ENCODE measurements around the gene GTF2A1.

GTF2A1 gene

GRCh38 chr14:81179631-81180030, 41.1 kb downstream of the GTF2A1 start:
- no peak for DNase-seq (ENCODE audit: low read depth)
- no peak for TF ChIP-seq CTCF (conservative IDR thresholded peaks at IDR 0.05; ENCODE audit: low read length)

GRCh38 chr14:81178063-81178462, 42.7 kb downstream of the GTF2A1 start:
- TF ChIP-seq CTCF (conservative IDR thresholded peaks at IDR 0.05; ENCODE audit: low read length): no peak
- H3K4me3 ChIP-seq (ENCODE audit: low read length): no peak overlapping the region
- no peak for DNase-seq (ENCODE audit: low read depth)

More at GRCh38 chr14:81179631-81180030, 41.1 kb downstream of the GTF2A1 start:
- no peak overlapping the region for H3K4me3 ChIP-seq (ENCODE audit: low read length)

- TF ChIP-seq CTCF (conservative IDR thresholded peaks at IDR 0.05; ENCODE audit: low read length): no peak
- no peak overlapping the region for H3K4me3 ChIP-seq (ENCODE audit: low read length)
- no peak for DNase-seq (ENCODE audit: low read depth)
Observed at GRCh38 chr14:81177225-81177624, 43.5 kb downstream of the GTF2A1 start.

GRCh38 chr14:81176241-81176640, 44.5 kb downstream of the GTF2A1 start:
- DNase-seq (ENCODE audit: low read depth): no peak
- no peak overlapping the region for H3K4me3 ChIP-seq (ENCODE audit: low read length)
- no peak for TF ChIP-seq CTCF (conservative IDR thresholded peaks at IDR 0.05; ENCODE audit: low read length)

- no peak overlapping the region for H3K4me3 ChIP-seq (ENCODE audit: low read length)
- DNase-seq (ENCODE audit: low read depth): peak; percentile 61
- no peak for TF ChIP-seq CTCF (conservative IDR thresholded peaks at IDR 0.05; ENCODE audit: low read length)
Observed at GRCh38 chr14:81172881-81173280, 47.9 kb downstream of the GTF2A1 start.

GRCh38 chr14:81172353-81172752, 48.4 kb downstream of the GTF2A1 start:
- DNase-seq (ENCODE audit: low read depth): peak; percentile 38
- H3K4me3 ChIP-seq (ENCODE audit: low read length): no peak overlapping the region
- no peak for TF ChIP-seq CTCF (conservative IDR thresholded peaks at IDR 0.05; ENCODE audit: low read length)

GRCh38 chr14:81170829-81171195, 49.9 kb downstream of the GTF2A1 start:
- no peak for TF ChIP-seq CTCF (conservative IDR thresholded peaks at IDR 0.05; ENCODE audit: low read length)
- H3K4me3 ChIP-seq (ENCODE audit: low read length): no peak overlapping the region
- no peak for DNase-seq (ENCODE audit: low read depth)

All from AG10803 (cell line).